ENCODE results near the gene TANGO6. TPM values are rescaled to one million over a fixed set of nuclear protein-coding genes. Genes with fewer than 3 reads are reported as not detected.
"Not testable (repeated sequence)": the region's sequence is repeated elsewhere in the genome, so short reads cannot be mapped to it uniquely, and the experiment has no call there.

TANGO6 gene
- total RNA-seq, 2 donors from 2014 or later, result 9.6 to 15.3 TPM

DNA sequence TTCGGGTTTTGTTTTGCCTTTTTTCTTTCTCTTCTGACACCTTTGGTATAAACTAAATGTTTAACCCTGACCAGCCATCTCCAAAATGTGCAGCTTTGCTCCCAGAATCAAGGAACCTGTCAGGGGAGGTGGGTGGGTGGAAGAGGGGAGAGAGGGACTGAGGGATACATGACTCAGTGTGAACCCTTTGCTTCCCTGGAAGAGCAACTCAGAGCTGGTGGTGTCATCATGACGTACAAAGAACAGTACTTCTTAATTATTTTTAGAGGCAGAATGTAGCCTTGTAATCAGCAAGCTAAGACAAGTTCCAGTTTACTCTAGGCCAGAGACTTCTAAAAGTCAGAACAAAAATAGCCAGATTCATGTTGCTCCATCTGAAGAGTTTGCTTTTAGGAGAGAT, 142.5 kb downstream of the TANGO6 start:
- WGBS, 2 experiments (ENCODE audit: insufficient coverage in 1 of 2, insufficient read length in 1 of 2), result 90 to 95% methylated on average over 2 of the region's 2 CpGs
- no peak overlapping the region for H3K9ac ChIP-seq (ENCODE audit: extremely low read depth, low read length, poor library complexity, severe bottlenecking)
- no peak overlapping the region for H3K27ac ChIP-seq (ENCODE audit: low read depth, low read length)
- Mint-ChIP-seq H3K27ac (no peak overlapping the region), H3K36me3 (ENCODE audit: low read depth) (no peaks in the 10 kb centered on the region), H3K9me3 (no peaks in the 10 kb centered on the region), H3K4me3 (no peak overlapping the region), H3K4me1 (peaks cover 9% of the 10 kb centered on the region), H3K27me3 (ENCODE audit: insufficient read depth) (no peaks in the 10 kb centered on the region)
- H3K9me3 ChIP-seq (ENCODE audit: control insufficient read depth, low read length), result no peaks in the 10 kb centered on the region
- no peaks in the 10 kb centered on the region for H3K4me1 ChIP-seq (ENCODE audit: control insufficient read depth, insufficient read depth, low read length)
- H3K4me3 ChIP-seq (ENCODE audit: low read length), result no peak overlapping the region
- no peak for DNase-seq
- H3K36me3 ChIP-seq (ENCODE audit: control insufficient read depth, insufficient read depth, low read length), result no peaks in the 10 kb centered on the region
- no peaks in the 10 kb centered on the region for H3K27me3 ChIP-seq (ENCODE audit: control insufficient read depth, insufficient read depth, low read length, poor library complexity, severe bottlenecking)
- TF ChIP-seq, protein P1, sequence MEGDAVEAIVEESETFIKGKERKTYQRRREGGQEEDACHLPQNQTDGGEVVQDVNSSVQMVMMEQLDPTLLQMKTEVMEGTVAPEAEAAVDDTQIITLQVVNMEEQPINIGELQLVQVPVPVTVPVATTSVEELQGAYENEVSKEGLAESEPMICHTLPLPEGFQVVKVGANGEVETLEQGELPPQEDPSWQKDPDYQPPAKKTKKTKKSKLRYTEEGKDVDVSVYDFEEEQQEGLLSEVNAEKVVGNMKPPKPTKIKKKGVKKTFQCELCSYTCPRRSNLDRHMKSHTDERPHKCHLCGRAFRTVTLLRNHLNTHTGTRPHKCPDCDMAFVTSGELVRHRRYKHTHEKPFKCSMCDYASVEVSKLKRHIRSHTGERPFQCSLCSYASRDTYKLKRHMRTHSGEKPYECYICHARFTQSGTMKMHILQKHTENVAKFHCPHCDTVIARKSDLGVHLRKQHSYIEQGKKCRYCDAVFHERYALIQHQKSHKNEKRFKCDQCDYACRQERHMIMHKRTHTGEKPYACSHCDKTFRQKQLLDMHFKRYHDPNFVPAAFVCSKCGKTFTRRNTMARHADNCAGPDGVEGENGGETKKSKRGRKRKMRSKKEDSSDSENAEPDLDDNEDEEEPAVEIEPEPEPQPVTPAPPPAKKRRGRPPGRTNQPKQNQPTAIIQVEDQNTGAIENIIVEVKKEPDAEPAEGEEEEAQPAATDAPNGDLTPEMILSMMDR (conservative IDR thresholded peaks at IDR 0.05), result no peak

DNA sequence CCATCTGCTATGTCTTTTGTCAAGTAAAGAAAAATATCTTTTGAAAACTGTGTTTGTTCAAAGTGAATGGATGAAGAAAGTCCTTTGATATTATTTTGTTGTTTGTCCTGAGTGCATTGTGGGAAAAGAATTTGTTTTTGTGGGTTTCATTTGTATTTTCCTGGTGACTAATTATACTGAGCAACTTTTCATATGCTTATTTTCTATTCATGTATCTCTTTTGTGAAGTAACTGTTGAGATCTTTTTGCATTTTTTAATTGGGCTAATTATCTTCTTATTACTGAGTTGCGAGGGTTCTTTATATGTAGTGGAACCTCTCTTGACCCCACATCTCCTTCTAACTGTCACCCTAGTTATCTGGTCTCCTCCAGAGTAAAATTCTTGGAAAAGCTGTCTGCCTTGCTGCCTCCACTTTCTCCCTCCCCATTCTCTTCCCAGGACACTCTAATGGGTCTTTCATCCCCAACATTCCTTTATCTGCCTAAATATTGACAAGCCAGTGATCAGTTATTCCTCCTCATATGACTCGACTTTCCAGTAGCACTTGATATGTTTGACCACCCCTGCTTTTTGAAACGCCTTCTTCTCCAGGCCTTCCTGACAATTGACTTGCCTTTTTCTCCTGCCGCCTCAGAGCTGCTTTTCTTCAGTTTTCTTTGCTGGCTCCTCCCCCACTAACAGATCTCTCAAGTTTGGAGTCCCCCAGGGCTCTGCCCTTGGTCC, 144.6 kb downstream of the TANGO6 start:
- no peaks in the 10 kb centered on the region for H3K4me1 ChIP-seq (ENCODE audit: control insufficient read depth, insufficient read depth, low read length)
- Mint-ChIP-seq H3K9me3 (no peaks in the 10 kb centered on the region), H3K4me1 (peaks cover 20% of the 10 kb centered on the region), H3K4me3 (no peak overlapping the region), H3K27me3 (ENCODE audit: insufficient read depth) (no peaks in the 10 kb centered on the region), H3K27ac (peak overlapping the region; percentile 10), H3K36me3 (ENCODE audit: low read depth) (no peaks in the 10 kb centered on the region)
- H3K27ac ChIP-seq (ENCODE audit: low read depth, low read length), result no peak overlapping the region
- TF ChIP-seq, protein P1 (conservative IDR thresholded peaks at IDR 0.05), result no peak
- H3K27me3 ChIP-seq (ENCODE audit: control insufficient read depth, insufficient read depth, low read length, poor library complexity, severe bottlenecking), result no peaks in the 10 kb centered on the region
- H3K36me3 ChIP-seq (ENCODE audit: control insufficient read depth, insufficient read depth, low read length), result no peaks in the 10 kb centered on the region
- WGBS, 2 experiments (ENCODE audit: insufficient coverage in 1 of 2, insufficient read length in 1 of 2), result 35 to 55% methylated on average over 4 of the region's 4 CpGs
- peak; percentile 54 for DNase-seq
- no peak overlapping the region for H3K9ac ChIP-seq (ENCODE audit: extremely low read depth, low read length, poor library complexity, severe bottlenecking)
- no peaks in the 10 kb centered on the region for H3K9me3 ChIP-seq (ENCODE audit: control insufficient read depth, low read length)
- H3K4me3 ChIP-seq (ENCODE audit: low read length), result no peak overlapping the region

DNA sequence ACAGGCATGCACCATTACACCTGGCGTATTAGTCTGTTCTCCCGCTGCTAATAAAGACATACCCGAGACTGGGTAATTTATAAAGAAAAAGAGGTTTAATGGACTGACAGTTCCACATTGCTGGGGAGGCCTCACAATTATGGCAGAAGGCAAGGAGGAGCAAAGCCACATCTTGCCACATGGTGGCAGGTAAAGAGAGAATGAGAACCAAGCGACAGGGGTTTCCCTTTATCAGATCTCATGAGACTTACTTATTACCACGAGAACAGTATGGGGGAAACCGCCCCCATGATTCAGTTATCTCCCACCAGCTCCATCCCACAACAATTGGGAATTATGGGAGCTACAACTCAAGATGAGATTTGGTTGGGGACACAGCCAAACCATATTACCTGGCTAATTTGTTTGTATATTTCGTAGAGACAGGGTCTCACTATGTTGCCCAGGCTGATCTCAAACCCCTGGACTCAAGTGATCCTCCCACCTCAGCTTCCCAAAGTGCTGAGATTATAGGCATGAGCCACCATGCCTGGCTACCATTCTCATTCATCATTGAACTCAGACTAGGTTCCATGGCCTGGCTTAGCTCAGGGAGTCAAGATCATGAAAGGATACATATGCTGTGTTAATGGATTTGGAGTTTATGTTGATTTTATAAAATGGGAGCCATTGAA, 147.0 kb downstream of the TANGO6 start:
- TF ChIP-seq, protein P1 (conservative IDR thresholded peaks at IDR 0.05), result peak; percentile 67
- not testable (repeated sequence) for H3K27me3 Mint-ChIP-seq (ENCODE audit: insufficient read depth); H3K27ac Mint-ChIP-seq; H3K9me3 Mint-ChIP-seq; H3K36me3 Mint-ChIP-seq (ENCODE audit: low read depth); H3K27me3 ChIP-seq (ENCODE audit: control insufficient read depth, insufficient read depth, low read length, poor library complexity, severe bottlenecking); H3K9ac ChIP-seq (ENCODE audit: extremely low read depth, low read length, poor library complexity, severe bottlenecking); H3K36me3 ChIP-seq (ENCODE audit: control insufficient read depth, insufficient read depth, low read length); H3K9me3 ChIP-seq (ENCODE audit: control insufficient read depth, low read length); H3K4me3 Mint-ChIP-seq; H3K27ac ChIP-seq (ENCODE audit: low read depth, low read length); H3K4me3 ChIP-seq (ENCODE audit: low read length)
- DNase-seq, result peak; percentile 56
- 91 to 95% methylated on average over 6 to 7 of the region's 7 CpGs for WGBS, 2 experiments (ENCODE audit: insufficient coverage in 1 of 2, insufficient read length in 1 of 2)
- peaks cover 11% of the 10 kb centered on the region for H3K4me1 ChIP-seq (ENCODE audit: control insufficient read depth, insufficient read depth, low read length)
- peaks cover 38% of the 10 kb centered on the region for H3K4me1 Mint-ChIP-seq
